GM18907 (cell line): ENCODE data around the gene SCN1B.
A peak's percentile ranks its signal among the peaks of the same experiment; 100 is the strongest.

Experiments used
- ATAC-seq: cut with Tn5 transposase; IDR thresholded peaks from one replicate; pipeline ENCODE4 v1.9.1; 2021; ENCODE audit warnings: mild to moderate bottlenecking, moderate library complexity; ENCODE audit not compliant: unreplicated experiment

Gene SCN1B

DNA sequence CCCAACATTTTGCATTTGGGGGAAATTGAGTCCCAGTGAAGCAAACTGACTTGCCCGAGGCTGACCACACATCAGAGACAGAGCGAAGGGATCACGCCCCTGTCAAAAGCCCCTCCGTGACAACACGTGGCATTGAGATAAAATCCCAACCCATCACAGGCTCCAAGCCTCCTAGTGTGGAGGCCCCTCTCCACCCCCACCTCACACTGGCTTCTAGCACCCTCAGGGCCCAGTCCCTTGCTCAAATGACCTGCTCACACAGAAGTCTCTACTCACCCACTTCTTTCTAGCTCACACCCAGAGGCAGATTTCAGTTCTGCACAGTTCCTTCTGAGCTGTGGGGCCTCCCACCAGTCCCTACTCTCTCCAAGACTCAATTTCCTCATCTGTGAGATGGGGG lies 21.5 kb downstream of the SCN1B start:
- ATAC-seq, result no peak

DNA sequence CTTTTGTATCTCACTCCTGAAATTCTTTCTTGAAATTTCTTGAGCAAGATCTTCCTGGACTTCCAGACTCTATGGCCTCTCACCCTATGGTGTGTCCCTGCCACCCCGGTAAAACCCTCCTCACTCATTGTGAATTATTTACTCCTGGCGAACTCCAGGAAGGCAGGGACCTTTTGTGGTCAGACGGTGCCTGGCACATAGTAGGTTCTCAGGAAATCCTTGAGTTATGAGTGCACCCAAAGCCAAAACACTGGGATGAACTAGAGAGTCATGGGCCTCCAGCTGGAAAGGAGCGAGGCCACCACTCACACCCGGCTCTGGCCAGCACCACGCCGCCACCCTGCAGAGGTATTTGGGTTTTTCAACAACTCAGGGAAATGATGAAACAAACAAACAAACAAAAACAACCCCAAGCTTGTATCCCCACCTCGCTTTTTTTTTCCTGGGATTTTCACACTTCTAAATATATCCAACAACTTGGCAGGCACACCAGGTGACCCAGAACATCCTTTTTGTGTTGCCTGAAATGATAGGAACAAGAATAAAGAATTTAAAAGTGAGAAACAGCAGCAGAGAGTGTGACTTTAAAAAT lies 22.4 kb downstream of the SCN1B start:
- ATAC-seq, result no peak

DNA sequence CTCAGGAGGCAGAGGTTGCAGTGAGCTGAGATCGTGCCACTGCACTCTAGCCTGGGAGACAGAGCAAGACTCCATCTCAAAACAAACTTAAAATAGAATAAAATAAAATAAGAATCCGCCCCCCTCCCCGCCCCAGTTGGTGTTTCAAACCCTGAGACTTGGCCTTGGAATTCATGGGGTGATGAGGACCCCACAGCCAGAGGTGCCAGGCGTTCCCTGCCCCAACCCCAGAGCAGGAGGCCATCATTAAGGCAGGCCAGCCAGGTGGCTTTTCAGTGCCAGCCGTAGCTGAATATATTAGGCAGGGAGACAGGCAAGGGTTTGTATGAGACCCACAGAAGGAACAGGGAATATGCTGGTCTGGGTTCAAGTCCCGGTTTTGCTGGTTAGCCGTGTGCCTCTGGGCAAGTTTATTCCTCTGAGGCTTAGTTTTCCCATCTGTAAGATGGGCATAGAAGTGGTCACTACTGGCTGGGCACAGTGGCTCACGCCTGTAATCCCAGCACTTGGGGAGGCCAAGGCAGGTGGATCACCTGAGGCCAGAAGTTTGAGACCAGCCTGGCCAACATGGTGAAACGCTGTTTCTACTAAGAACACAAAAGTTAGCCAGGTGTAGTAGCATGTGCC lies 23.5 kb downstream of the SCN1B start:
- no peak for ATAC-seq

DNA sequence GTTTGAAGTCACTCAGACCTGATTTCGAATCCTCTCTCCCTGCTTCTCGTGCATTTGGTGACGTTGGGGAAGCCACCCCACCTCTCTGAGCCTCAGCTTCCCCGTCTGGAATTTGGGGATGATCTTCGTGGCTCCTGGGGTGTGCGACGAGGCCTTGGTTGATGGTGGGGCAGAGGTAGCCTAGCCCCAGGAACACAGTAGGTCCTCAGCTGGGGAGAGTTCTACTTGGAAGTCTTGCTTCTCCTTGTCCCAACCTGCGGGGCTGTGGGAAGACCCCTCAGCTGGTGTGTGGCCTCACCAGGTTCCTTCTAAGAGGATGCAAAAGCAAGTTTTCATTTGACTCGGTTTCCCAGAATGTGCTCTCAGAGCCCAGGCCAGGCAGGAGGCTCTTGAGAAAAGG lies 24.4 kb downstream of the SCN1B start:
- ATAC-seq, result no peak

DNA sequence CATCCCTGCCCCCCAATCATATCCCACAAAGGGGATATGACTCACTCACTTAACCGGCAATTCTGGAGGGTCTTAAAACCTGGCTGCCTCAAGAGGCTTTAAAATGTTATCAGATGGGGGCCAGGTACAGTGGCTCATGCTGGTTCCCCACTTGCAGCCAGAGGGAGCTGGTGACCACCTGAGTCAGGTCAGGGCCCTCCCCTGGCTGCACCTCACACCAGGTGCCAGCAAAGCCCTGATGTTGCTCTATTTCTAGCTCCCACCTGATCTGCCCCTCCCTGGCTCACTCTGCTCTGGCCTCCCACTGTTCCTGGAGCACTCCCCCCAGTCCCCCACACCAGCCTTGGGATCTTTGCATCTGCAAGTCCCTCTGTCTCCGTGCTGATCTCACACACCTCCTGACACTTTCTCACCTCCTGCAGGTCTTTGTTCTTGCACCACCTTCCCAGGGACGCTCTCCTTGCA lies 25.5 kb downstream of the SCN1B start:
- ATAC-seq, result no peak

DNA sequence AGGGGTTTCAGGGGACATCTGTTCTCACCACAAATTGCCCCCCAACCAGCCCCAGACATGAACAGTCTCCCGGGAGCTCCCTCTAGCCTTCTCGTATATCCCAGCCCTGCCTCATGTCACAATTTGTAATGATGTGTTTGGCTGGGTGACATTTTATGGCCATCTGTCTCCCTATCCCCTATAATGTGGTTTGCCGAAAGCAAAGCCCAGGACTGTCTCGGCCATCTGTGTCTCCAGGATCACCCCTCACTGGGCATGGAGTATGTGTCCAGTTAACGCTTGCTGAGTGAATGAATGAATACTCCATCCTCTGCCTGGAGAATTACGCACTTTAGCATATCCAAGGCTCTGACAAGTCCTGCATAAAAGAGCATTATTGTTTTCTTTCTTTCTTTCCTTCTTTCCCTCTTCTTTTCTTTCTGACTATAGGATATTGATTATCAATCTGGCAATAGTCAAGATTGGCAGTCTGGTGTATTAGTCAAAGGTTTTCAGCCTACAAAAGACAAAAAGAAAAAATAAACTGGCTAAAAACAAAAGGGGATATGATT lies 26.3 kb downstream of the SCN1B start:
- no peak for ATAC-seq

DNA sequence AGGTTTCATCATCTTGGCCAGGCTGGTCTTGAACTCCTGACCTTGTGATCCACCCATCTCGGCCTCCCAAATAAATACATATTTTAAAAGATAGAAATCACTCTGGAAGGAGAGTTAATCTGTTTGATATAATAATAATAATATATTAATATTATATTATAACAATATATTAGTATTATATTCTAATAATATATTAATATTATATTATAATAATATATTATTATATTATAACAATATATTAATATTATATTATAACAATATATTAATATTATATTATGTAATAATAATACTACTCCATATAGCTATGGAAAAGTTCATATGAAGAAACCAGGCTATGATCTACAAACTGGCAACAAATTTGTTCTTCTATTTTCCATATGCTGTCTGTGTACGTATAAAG lies 28.1 kb downstream of the SCN1B start:
- ATAC-seq, result no peak

DNA sequence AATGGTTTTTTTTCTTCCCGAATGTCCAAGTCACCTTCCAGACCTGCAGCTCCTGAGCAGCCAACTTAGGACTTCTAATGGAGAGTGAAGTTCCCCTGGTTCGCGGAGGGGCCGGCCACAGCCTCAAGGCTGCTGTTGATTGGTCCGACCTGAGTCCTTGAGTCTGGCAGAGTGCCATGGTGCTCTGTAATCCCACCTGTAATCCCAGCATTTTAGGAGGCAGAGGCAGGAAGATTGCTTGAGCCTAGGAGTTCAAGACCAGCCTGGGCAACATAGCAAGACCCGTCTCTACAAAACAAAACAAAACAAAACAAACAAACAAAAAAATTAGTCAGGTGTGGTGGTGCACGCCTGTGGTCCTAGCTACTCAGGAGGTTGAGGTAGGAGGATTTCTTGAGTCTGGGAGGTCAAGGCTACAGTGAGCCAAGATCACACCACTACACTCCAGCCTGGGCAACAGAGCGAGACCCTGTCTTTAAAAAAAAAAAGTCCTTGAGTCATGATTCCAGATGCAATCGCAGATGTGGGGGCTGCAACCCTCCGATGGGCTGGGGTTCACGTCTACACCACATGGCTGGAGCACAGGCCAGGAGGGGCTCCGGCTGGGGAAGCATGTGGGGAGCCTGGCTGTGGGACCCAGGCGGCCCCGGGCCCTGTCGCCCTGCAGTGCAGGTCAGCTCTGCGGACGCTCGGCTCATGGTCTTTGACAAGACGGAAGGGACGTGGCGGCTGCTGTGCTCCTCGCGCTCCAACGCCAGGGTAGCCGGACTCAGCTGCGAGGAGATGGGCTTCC lies 28.9 kb downstream of the SCN1B start:
- ATAC-seq, result no peak

DNA sequence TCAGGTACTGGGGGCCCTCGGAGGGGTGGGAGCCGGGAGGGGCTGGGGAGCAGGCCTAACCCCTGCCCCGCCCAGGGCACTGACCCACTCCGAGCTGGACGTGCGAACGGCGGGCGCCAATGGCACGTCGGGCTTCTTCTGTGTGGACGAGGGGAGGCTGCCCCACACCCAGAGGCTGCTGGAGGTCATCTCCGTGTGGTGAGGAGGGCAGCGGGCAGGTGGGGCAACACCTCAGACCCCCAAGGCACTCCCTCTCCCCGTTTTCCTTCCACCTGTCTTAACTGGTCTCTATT lies 29.5 kb downstream of the SCN1B start:
- ATAC-seq, result no peak

DNA sequence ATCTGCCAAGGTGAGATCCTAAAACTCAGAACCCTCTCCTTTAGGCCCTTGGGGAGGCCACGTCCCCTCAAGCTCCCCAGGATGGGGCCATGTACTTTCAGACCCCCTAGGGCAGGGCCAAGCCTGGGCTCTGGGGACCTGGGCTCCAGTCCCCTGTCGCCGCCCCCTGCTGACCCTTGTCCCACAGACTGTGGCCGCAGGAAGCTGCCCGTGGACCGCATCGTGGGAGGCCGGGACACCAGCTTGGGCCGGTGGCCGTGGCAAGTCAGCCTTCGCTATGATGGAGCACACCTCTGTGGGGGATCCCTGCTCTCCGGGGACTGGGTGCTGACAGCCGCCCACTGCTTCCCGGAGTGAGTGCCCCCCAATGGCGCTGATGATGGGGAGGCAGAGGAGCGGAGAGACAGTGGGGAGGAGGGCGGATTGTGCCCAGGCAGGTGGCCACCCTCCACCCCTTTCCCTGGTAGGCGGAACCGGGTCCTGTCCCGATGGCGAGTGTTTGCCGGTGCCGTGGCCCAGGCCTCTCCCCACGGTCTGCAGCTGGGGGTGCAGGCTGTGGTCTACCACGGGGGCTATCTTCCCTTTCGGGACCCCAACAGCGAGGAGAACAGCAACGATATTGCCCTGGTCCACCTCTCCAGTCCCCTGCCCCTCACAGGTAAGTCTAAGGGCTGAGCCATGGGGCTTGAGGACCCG lies 30.0 kb downstream of the SCN1B start:
- no peak for ATAC-seq

DNA sequence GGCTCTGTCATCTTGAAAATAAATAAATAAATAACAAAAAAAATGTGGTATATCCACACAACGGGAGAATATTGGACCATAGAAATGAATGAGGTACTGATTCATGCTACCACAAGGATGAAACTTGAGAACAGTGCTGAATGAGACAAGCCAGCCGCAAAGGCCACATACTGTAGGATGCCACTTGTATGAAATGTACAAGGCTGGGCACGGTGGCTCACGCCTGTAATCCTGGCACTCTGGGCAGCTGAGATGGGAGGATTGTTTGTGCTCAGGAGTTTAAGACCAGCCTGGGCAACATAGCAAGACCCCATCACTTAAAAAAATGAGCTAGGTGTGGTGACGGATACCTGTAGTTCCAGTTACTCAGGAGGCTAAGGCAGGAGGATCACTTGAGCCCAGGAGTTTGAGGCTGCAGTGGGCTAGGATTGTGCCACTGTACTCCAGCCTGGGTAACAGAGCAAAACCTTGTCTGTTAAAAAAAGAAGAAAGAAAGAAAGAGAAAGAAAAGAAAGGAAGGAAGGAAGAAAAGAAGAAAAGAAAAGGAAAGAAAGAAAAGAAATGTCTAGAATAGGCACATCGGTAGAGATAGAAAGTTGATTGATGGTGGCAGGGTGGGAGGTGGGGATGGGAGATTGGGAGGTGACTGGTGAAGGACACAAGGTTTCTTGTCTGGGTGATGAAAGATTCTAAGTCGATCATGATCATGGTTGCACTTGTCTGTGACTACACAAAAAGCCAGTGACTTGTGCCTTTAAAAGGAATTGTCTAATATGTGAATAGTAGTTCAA lies 31.5 kb downstream of the SCN1B start:
- ATAC-seq, result no peak

DNA sequence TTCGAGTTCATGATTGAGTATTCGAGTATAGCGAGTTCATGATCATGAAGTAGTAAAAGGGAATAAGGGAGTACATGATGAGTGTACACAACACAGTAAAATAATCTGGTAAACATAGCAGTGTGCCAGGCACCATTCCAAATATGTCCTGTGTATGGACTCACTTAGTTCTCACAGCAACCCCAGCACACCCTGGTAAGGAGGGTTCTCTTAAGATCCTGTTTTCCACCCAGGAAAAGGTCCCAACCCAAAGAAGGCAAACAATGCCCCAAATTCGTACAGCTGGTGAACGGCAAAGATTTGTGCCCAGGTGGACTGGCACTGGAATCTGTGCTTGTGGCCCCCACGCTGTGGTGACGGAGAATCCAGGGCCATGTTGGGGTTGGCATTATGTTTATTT lies 32.7 kb downstream of the SCN1B start:
- no peak for ATAC-seq

DNA sequence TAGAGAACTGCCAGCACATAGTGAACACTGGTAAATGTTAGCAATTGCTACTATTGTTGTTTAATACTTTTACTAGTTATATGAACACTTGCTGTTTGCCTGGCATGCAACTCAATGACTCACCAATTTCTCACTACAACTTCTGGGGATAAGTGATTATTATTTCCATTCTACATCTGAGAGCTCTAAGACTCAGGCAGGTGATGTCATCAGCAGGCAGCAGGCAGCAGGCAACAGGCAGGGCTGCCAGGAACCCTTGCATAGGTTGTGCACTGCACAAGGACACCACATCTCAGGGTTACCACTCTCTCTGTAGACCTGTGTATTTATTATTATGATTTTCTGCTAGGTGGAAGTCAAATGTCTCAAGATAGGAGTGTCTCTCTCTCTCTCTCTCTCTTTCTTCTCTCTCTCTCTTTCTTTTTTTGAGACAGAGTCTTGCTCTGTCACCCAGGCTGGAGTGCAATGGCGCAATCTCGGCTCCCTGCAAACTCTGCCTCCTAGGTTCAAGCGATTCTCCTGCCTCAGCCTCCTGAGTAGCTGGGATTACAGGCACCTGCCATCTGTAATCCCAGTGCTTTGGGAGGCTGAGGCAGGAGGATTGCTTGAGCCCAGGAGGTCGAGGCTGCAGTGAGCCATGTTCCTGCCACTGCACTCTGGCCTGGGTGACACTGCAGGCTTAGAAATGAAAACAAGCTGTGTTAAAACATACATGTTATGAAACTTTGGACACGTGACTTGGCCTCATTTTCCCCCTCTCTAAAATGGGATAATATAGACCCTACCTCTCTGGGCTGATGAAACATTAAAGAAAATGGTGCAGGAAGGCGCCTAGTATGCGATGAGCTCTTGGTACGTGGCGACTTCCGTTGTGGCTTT lies 33.9 kb downstream of the SCN1B start:
- no peak for ATAC-seq

DNA sequence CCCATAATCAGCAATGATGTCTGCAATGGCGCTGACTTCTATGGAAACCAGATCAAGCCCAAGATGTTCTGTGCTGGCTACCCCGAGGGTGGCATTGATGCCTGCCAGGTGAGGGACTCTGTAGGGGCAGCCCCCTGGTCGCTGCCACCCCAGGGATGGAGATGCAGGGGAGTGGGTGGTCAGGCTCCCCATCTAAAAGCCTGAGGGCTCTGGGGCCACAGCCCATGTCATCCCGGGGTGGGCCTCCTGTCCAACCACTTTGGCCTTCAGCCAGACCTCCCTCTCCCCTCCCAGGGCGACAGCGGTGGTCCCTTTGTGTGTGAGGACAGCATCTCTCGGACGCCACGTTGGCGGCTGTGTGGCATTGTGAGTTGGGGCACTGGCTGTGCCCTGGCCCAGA lies 35.3 kb downstream of the SCN1B start:
- ATAC-seq, result no peak

DNA sequence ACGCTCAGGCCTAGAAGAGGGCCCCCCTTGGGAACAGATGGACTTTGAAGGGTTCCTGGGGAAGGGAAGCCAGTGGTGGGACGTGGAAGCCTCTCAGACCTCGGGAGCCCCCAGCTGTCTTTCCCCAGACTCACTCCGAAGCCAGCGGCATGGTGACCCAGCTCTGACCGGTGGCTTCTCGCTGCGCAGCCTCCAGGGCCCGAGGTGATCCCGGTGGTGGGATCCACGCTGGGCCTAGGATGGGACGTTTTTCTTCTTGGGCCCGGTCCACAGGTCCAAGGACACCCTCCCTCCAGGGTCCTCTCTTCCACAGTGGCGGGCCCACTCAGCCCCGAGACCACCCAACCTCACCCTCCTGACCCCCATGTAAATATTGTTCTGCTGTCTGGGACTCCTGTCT lies 35.9 kb downstream of the SCN1B start:
- ATAC-seq, result no peak

DNA sequence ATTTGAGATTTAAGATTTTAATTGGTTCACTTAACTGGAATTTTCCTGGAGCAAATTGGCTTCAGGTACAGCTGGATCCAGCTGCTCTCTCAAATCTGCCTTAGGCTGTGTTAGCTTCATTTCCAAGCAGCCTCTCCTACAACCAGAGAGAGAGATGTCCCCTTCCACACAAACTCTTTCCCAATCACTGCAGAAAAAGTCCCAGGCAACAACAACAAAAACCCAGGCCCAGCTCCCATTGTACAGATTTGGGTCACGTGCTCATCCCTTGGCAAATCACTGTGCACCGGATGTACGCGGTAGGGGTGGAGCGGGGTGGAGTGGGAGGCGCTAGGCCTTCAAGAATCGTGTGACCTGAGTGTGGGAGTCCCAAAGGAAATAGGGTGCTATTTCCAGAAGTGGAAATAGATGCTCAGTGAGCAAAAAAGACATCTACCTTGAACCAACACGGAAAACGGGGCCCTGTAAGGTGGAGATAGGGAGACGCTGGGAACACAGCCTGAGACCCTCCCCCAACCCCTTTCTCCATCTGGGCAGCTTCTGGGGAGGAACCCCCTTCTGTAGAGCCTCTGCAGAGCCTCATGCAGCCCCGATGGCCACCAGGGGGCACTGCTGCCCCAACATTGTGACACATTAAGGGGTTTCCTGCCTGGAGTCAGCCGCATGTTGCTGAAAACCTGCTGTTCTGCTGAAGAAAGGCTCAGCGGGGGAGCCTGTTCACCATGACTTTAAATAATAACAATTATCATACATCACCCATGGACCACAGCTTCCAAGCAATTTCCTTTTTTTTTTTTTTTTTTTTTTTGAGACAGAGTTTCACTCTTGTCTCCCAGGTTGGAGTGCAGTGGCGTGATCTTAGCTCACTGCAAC lies 36.7 kb downstream of the SCN1B start:
- ATAC-seq, result peak; percentile 72

DNA sequence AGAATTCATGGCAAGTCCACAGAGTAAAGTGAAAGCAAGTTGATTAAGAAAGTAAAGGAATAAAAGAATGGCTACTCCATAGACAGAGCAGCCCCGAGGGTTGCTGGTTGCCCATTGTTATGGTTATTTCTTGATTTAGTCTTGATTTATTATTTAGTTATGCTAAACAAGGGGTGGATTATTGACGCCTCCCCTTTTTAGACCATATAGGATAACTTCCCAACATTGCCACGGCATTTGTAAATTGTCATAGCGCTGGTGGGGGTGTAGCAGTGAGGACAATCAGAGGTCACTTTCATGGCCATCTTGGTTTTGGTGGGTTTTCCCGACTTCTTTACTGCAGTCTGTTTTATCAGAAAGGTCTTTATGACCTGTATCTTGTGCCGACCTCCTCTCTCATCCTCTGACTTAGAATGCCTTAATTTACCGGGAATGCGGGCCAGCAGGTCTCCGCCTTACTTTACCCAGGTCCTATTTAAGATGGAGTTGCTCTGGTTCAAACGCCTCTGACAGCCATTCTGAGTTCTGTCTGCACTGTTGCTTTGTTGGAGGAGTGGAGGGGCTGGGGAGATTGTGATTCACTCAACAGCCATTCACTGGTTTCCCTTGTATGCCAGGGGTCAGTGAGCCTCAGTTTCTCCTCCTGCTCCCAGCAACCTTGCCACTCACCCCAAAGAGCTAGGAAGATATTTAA lies 38.8 kb downstream of the SCN1B start:
- ATAC-seq, result no peak

DNA sequence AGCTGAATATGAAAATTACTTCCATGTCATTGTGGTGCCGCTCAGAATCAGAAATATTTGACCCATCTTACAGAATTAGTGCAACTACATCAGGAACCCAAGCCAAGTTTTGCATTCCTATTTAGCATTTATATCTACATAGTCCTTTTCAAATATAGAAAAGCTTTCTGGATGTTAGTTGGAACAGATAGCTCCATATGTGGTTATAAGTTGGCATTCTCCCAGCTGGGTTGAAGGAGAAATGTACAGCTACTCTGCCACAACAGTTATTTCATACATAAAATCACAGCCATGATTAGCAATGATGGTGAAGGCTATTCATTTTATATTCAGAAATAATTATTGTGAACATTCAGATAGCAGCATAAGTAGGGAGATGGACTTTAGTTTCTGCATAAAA lies 39.4 kb downstream of the SCN1B start:
- no peak for ATAC-seq
